NCI-H2081 treated with DMSO at 0.1 percent for 48 hours (cell line): ENCODE results near the gene C16orf46.
A peak's percentile ranks its signal among the peaks of the same experiment; 100 is the strongest.

ENCODE experiments used
- DNase-seq: peaks from one replicate; lab custom pipeline; 2025; lab: John Stamatoyannopoulos, UW

C16orf46 gene

DNA sequence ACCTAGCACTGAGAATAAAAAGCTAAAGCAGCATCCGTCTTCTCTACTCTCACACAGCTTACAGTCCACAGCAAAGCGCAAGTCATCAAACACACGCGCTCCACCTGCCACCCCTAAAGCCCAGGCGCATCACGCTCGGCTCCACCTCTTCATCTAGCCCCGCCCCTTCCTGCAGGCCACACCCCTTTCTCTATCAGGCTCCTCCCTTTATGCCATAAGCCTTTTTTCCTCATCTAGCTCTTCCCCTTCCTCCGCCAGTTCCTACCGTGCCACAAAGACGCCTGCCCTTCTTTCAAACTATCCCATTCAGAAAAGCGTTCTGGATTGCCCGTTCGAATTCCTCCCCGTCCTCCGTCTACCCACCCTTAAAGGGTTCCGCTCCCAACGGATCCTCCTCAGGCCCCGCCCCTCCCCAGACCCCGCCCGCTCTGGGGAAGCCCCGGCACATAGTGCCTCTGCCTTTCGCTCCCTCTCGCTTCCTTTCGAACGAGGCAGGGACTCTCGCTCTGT is 417 bp downstream of the C16orf46 start:
- peak; percentile 42 for DNase-seq

DNA sequence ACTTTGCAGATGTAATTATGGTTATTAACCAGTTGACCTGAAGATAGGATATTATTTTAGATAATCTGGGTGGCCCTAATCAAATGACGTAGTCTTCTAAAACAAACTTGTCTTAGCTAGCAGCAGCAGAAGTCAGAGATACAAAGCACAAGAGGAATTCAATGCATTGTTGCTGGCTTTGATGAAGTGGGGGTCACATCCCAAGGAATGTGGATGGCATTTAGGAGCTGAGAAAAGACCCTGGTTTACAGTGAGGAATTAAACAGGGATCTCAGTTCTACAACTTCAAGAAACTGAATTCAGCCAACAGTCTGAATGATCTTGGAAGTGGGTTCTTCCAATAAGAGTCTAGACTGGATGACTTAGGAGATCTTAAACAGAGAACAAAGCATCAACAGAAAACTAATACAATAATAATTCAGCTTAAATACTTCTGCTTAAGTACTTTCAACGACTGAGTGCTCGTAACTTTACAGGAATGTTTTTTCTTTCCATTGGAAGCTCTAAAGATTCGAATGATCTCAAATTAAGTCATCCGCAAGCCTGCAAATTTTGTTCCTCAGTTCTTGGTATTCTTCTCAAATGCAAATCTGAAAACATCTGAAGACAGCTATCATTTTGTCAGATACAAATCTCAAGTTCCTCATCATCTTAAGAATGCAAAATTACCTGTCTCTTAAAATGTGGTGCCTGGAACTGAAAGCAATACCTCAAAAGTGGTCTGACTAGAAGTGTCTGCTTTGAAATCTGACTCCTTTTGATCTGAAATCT is 3.3 kb downstream of the C16orf46 start:
- no peak for DNase-seq

DNA sequence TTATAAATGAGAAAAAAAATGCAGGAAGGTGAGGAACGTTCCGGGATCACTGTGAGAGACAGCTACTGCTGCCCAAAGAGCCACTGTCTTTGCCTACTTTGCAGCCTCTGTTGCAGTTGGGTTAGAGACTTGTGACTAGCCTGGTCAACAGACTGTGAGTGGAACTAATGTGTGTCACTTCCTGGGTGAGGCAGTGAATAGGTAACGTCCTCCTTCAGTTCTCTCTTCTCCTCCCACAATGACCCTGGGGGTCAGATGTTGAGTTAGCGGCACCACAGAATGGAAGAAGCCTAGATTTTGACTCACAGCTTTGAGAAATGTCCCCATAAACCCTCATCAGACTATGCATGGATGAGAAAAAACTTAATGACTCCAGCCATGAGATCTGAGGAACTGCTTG is 5.2 kb downstream of the C16orf46 start:
- DNase-seq = no peak

- no peak for DNase-seq
Observed at GRCh38 chr16:81070979-81071378, 6.1 kb downstream of the C16orf46 start.

DNA sequence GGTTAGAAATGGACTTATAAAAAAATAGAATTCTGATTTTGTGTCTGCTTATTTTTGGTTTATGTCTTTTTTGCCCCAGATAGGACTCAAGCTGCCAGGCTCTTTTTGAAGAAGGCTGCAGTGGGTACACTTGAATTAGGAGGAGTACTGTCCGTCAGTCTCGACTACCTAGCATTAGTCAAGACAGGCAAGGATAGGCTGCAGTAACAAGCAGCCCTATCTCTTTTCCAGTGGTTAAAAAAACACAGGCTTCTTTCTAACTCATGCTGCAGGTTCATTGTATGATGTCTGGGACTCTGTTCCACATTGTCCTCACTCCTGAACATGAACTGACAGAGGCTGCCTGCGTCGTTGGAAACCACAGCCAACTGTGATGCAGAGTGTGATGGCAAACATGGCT is 8.0 kb downstream of the C16orf46 start:
- no peak for DNase-seq

DNA sequence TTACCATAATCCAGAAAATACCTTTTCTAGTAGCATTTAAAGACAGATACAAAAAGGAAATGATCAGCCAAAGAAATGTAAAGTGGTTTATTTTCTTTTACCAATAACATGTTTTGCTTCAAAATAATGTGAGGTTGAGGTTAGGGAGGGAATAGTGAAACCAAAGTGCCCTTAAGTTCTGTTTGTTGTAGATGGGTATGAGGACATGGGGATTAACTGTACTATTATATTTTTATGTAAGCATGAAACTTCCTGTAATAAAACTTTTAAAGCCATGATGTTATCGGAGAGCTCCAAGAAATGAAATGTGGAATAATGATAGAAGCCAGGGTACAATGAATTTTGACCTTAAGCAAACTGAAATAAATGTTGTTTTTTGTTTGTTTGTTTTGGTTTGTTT is 9.9 kb downstream of the C16orf46 start:
- no peak for DNase-seq

DNA sequence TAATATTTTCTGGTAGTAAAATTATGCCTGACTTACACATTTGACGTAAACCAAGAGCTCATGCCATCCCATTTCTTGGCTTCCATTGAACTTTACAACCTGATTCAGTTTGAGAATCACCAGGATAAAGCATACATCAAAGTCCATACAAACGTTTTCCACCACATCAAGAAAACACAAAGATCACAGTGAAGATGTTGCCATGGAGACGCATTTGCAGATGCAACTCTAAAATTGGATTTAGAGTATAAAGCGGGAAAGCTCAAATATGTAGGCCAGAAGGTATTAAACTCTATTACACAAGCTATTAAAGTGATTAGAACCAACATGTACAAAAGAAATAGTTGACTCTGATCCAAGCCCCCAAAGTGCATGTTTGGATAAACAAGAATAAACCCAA is 10.4 kb downstream of the C16orf46 start:
- DNase-seq = no peak

DNA sequence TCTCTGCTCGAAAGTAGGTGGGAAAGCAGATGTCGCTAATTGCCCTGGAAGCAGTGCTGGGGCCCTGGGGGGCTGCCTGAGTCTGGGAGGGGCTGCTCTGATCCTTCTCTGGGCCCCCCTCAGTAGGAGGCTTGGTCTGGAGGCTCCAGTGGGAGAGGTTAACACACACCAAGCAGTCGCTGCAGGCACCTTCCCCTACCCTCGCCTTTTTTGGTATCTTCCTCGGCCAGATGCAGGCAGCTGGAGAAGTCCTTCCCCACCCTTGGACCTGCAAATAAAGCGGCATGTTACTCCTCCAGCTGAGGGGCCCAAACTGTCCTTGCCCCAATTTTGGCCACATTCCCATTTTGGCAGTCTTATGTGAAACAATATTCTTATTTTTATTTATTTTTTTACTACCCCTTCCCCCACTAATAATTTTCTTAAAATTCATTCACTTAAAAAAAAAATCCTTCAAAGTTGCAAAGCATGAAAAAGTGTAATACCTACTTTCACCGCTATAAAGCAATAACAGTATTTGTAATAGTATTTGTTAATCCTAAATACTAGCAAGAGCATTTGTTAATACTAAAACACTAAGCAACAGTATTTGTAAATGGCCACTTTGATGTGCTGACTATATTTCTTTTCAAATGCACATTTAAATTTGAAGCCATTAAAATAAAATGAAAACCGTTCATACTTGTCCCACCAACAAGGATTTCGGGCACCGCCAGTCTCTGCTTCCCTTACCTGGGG is 15.0 kb downstream of the C16orf46 start:
- no peak for DNase-seq

DNA sequence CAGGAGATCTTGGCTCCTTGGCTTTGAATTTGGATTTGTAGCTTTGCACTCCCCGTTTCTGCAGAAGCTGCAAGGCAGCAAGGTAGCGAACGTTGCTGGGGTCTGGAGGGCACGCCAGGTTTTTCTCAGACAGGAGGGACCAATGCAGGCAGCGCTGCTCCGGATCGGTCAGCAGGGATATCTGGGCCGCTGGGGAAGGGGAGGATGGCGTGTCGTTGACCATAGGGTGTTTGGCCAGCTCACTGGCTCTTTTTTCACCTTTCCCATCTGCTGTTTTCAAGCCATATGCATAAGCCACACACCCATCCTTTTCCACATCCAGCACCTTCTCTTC is 15.8 kb downstream of the C16orf46 start:
- DNase-seq = no peak

DNA sequence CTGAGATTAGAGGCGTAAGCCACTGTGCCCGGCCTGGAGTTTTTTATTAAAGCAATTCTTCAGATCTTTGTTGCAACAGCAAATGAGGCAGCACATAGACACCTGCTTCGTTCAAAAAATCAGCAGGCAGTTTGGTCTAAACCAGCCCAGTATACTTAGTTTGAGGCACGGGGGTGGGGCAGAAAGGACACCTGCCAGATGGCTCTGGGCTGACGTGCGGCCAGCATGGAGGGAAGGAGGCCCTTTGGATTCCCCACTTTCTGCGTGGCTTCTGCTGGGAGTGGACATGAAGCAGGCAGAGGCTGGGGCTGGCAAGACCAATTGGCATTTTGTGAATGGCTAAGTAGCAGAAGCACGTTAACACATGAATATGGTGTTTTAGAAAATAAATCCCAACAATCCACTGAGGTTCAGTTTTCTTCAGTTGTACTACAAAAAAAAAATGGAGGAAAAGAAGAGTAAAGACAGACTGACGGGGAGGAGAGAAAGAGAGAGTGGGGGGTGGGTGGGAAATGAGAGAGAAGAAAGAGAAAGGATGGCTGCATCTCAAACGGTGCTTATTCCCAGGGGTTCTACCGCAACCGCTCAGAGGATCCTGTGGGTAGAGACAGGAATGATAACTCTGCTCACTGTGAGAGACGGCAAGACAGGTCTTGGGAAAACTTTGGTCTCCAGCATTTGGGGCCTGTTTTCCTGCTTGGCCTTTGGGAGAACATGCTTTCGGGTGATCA is 16.3 kb downstream of the C16orf46 start:
- no peak for DNase-seq

GRCh38 chr16:81053761-81054160 is 23.3 kb downstream of the C16orf46 start:
- no peak for DNase-seq

- no peak for DNase-seq
Observed at GRCh38 chr16:81042821-81043220, 34.2 kb downstream of the C16orf46 start.

- no peak for DNase-seq
Observed at GRCh38 chr16:81041696-81042095, 35.3 kb downstream of the C16orf46 start.

GRCh38 chr16:81040842-81041241 is 36.2 kb downstream of the C16orf46 start:
- DNase-seq = no peak

GRCh38 chr16:81040131-81040530 is 36.9 kb downstream of the C16orf46 start:
- no peak for DNase-seq

GRCh38 chr16:81036751-81037350 is 40.2 kb downstream of the C16orf46 start:
- no peak for DNase-seq

- DNase-seq = no peak
Observed at GRCh38 chr16:81035975-81036750, 40.9 kb downstream of the C16orf46 start.

DNA sequence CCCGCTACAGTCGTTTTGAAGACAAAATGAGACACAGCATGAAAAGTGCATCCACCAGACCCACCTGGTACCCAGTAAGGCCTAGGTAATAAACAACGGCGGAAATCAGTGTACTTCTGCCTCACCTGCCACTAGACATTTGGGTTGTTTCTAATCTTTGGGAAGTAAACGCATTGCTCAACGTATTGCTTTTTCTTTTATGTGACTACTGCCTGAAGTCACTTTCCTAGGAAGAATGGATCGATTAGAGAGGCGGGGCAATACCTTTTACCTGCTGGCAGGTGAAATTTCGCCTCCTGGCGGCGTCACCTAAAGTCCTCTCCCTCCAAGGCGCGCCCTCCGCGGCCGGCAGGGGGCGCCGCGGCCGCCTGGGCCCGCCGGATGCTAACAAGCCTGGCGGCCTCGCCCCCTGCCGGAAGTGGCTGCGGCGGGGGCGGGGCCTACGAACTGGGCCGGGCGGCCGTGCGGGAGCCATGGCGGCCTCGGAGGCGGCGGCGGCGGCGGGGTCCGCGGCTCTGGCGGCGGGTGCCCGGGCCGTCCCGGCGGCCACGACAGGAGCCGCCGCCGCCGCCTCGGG is 41.6 kb downstream of the C16orf46 start, which contains the start of gene ATMIN:
Gene ATMIN (plus strand): TSS at position 445 of the 577 bp plus-strand sequence. CDS start 29 bp downstream, at position 474.
- DNase-seq = peak; percentile 46

DNA sequence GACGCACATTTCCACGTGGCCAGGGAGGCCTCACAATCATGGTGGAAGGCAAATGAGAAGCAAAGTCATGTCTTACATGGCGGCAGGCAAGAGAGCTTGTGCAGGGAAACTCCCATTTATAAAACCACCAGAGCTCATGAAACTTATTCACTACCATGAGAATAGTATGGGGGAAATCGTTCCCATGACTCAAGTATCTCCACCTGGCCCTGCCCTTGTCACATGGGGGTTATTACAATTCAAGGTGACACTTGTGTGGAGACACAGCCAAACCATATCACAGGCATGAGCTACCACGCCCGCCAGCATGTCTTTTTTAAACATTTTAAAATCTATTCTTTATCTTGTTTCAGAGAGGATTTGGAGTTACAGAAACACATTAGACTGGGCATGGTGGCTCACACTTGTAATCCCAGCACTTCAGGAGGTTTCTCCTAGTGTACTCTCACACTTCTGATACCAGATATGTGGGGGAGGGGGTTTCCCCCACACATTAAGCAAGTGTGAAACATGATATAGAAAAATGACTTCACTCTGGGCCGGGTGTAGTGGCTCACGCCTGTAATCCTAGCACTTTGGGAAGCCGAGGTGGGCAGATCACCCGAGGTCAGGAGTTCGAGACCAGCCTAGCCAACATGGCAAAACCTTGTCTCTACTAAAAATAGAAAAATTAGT is 47.0 kb downstream of the C16orf46 start:
- DNase-seq = no peak

GRCh38 chr16:81026429-81026828 is 50.6 kb downstream of the C16orf46 start:
- no peak for DNase-seq
